Transverse colon (tissue), 4 donors: Measurements from ENCODE around the gene LDB2. TPM values are rescaled to one million over a fixed set of nuclear protein-coding genes. Genes with fewer than 3 reads are reported as not detected.

Experiments used
- DNase-seq: peaks from one replicate; pipeline ENCODE4 v3.0.0-alpha.2; 2019
- H3K27ac ChIP-seq, 4 donors: fragments of 200-600 bp; sonication (generic); 2 replicates each; pipeline ENCODE4 v1.5.1; 2016 to 2018; ENCODE audit warnings: inconsistent platforms in 4 of 4
- H3K27me3 ChIP-seq: fragments of 200-600 bp; sonication (generic); 2 replicates; pipeline ENCODE4 v1.5.1; 2017; ENCODE audit warnings: inconsistent platforms
- H3K36me3 ChIP-seq, 4 donors: fragments of 200-600 bp; sonication (generic); 2 replicates each; pipeline ENCODE4 v1.5.1; 2017 to 2019; ENCODE audit warnings: inconsistent platforms in 4 of 4
- H3K4me1 ChIP-seq, 4 donors: fragments of 200-600 bp; sonication (generic); 2 replicates each; pipeline ENCODE4 v1.5.1; 2017 to 2020; ENCODE audit warnings: inconsistent platforms in 4 of 4
- H3K4me3 ChIP-seq, 4 donors: fragments of 200-600 bp; sonication (generic); 1 replicate in 1 of 4; 2 replicates in 3 of 4; pipeline versions ENCODE4 v1.5.1 to v1.6.1; 2017 to 2019; ENCODE audit warnings: inconsistent platforms in 4 of 4
- H3K9me3 ChIP-seq, 2 donors: fragments of 200-600 bp; sonication (generic); 2 replicates each; pipeline ENCODE4 v1.5.1; 2017 to 2019; ENCODE audit warnings: inconsistent platforms in 2 of 2
- CTCF ChIP-seq, 5 experiments: fragments of 200-600 bp in 3 of 5; fragments of 450-650 bp in 2 of 5; sonication (generic) in 3 of 5; IDR thresholded peaks; 1 replicate in 2 of 5; 2 replicates in 3 of 5; pipeline ENCODE4 v1.5.1; 2016 to 2017; ENCODE audit warnings: antibody characterized with exemption in 5 of 5, inconsistent platforms in 3 of 5, mild to moderate bottlenecking in 2 of 5, moderate library complexity in 1 of 5
- EP300 ChIP-seq: sonication (generic); formaldehyde crosslinking; IDR thresholded peaks from one replicate; pipeline ENCODE4 v1.6.1; 2017; ENCODE audit warnings: antibody characterized with exemption, low read depth
- POLR2A ChIP-seq: fragments of 450-650 bp; IDR thresholded peaks from one replicate; pipeline ENCODE4 v1.6.1; 2016; ENCODE audit warnings: antibody characterized with exemption, mild to moderate bottlenecking, moderate library complexity
- POLR2AphosphoS5 ChIP-seq, 3 donors: sonication (generic); formaldehyde crosslinking; IDR thresholded peaks; one replicate each; pipeline ENCODE4 v1.6.1; 2016; ENCODE audit warnings: antibody characterized with exemption in 3 of 3
- WGBS, 2 donors: methylation state at CpG; one replicate each; pipeline ENCODE4 v1.1.5; 2018; ENCODE audit warnings: low coverage in 1 of 2; 5-methylcytosine and 5-hydroxymethylcytosine counted together
- in situ Hi-C, 4 donors: fragments of 200-750 bp; cut with MboI; loops; one replicate each; pipeline versions ENCODE4 v1.15.0 to v1.15.1; 2017; ENCODE audit warnings: low sequenced_read_pairs in 3 of 4, low pct_ligation_motif_present in 1 of 4, low pct_unique_long_range_greater_than_20kb in 1 of 4
- intact Hi-C: fragments of 100-400 bp; cut with DNase I; formaldehyde crosslinking; loops from one replicate; pipeline ENCODE4 v1.15.1; 2023; ENCODE audit warnings: low total_unique reads
- total RNA-seq, 4 donors: library from RNA; depleted of rRNA; stranded (reverse); fragments of >200 nt; gene quantifications; one replicate each; pipeline ENCODE4 v1.1.0, GENCODE V29; 2016

The LDB2 gene
- total RNA-seq, 4 donors from 2014 or later, result 7.0 to 46.6 (median 8.9) TPM

GRCh38 chr4:16908377-16909021 lies 10.1 kb upstream of the LDB2 start:
- no peak for DNase-seq
- intact Hi-C loops (no loop called here), in situ Hi-C loops (no loop called here)
- Histone ChIP-seq H3K9me3 (no peaks in the 10 kb centered on the region), H3K36me3 (no peaks in the 10 kb centered on the region), H3K4me3 (no peak overlapping the region), H3K4me1 (no peaks in the 10 kb centered on the region), H3K27me3 (no peaks in the 10 kb centered on the region), H3K27ac (no peak overlapping the region)
- WGBS, 2 donors, result 76% methylated on average over 6 of the region's 6 CpGs; no CpG with 5 or more reads in 1 of the 2 donors
- TF ChIP-seq CTCF (IDR thresholded peaks at IDR 0.05) (no peak), POLR2AphosphoS5 (IDR thresholded peaks at IDR 0.05) (no peak), POLR2A (no peak), EP300 (no peak)

- 65 to 72% methylated on average over 2 of the region's 2 CpGs for WGBS, 2 donors
- Histone ChIP-seq H3K27me3 (no peaks in the 10 kb centered on the region), H3K9me3 (no peaks in the 10 kb centered on the region), H3K36me3 (no peaks in the 10 kb centered on the region), H3K27ac (no peak overlapping the region), H3K4me3 (no peak overlapping the region), H3K4me1 (peaks cover 0 to 7% (median 0%) of the 10 kb centered on the region in 4 donors)
- in situ Hi-C loops, result no loop called here
- DNase-seq, result no peak
- intact Hi-C loops, result no loop called here
- TF ChIP-seq CTCF (IDR thresholded peaks at IDR 0.05) (no peak), EP300 (no peak), POLR2A (no peak), POLR2AphosphoS5 (IDR thresholded peaks at IDR 0.05) (no peak)
Measured at GRCh38 chr4:16900325-16900724, 1.9 kb upstream of the LDB2 start.

- TF ChIP-seq POLR2AphosphoS5 (IDR thresholded peaks at IDR 0.05) (no peak), EP300 (no peak), CTCF (IDR thresholded peaks at IDR 0.05) (no peak), POLR2A (no peak)
- WGBS, 2 donors, result 34% methylated on average over 7 of the region's 7 CpGs
- no peaks in the 10 kb centered on the region for H3K36me3 ChIP-seq
- peaks cover 0 to 7% (median 0%) of the 10 kb centered on the region in 4 donors for H3K4me1 ChIP-seq
- intact Hi-C loops (no loop called here), in situ Hi-C loops (no loop called here)
- H3K9me3 ChIP-seq, result no peaks in the 10 kb centered on the region
- no peak for DNase-seq
- peak overlapping the region; percentile 6 to 83 (median 44) for H3K27ac ChIP-seq
- H3K27me3 ChIP-seq, result no peaks in the 10 kb centered on the region
- H3K4me3 ChIP-seq, result peak overlapping the region in 3 of 4 donors; percentile 16 to 42 (median 22)
Measured at GRCh38 chr4:16896881-16897750, 1.3 kb downstream of the LDB2 start.

GRCh38 chr4:16894406-16894805 lies 4.0 kb downstream of the LDB2 start:
- intact Hi-C loops (no loop called here), in situ Hi-C loops (no loop called here)
- no peak for DNase-seq
- Histone ChIP-seq H3K4me1 (peaks cover 0 to 7% (median 0%) of the 10 kb centered on the region in 4 donors), H3K27me3 (no peaks in the 10 kb centered on the region), H3K27ac (no peak overlapping the region), H3K4me3 (no peak overlapping the region), H3K36me3 (no peaks in the 10 kb centered on the region), H3K9me3 (no peaks in the 10 kb centered on the region)
- TF ChIP-seq POLR2AphosphoS5 (IDR thresholded peaks at IDR 0.05) (no peak), POLR2A (no peak), CTCF (IDR thresholded peaks at IDR 0.05) (no peak), EP300 (no peak)
- 80 to 97% methylated on average over 1 of the region's 1 CpG for WGBS, 2 donors
